ENCODE results near the gene FLNB. TPM values are rescaled to one million over a fixed set of nuclear protein-coding genes. Genes with fewer than 3 reads are reported as not detected.
A peak's percentile ranks its signal among the peaks of the same experiment; 100 is the strongest.

FLNB gene
- total RNA-seq, 1 experiment from 2014 or later = 309 TPM

DNA sequence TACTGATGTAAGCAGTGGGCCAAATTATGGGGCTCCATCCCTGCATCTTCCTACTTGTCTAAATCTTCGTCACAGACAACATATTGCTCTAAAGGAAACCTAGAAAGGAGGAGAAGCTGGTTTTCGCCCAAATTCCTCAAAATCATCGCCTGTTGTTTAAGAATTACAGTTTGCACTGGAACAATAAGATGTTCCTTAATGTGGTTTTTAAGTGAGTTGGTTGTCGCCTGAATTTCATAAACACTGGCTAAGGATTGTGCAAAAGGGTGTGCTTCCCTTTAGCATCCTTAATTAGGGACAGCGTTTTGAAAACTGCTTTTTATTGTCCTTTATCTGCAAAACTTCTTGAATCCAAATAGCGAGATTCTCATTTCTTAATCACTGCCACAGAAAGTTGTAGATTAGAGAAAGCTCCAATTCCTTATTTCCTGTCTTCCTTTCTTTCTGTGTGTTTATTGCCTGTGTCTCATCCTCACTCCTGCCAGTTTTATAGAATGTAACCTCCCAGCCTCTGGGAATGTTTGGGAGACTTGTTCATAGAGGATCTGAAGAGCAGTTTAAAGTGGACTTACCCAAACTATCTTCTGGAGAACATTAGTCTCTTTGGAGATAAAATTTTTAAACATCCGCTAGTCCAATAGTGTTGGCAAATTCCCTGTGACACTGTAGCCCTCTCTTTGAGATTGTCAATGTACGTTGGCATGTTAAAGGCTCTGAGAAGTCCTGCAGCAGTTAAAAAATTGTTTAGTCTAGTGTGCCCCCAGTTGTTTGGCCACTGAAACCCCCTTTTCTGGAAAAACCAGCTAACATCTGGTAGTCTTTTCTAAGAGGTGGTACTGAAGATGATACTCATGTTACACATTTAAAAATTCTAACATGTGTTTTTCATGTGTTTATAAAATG, 50.4 kb downstream of the FLNB start:
- no peaks in the 10 kb centered on the region for H3K36me3 ChIP-seq (ENCODE audit: control insufficient read depth, insufficient read depth, low read length)
- intact Hi-C loops (cut with micrococcal nuclease; ENCODE audit: unreplicated experiment) = no loop called here
- POLR2A ChIA-PET = interaction anchor here (0.6 kb wide), 1 partner anchor 17 kb away, joined by 5 read pairs; no protein-coding TSS in a partner anchor
- ATAC-seq (no peak), DNase-seq (ENCODE audit: low read depth, low spot score) (no peak)
- CTCF ChIA-PET = no interaction called here
- H3K4me1 ChIP-seq (ENCODE audit: control insufficient read depth, insufficient read depth, low read length) = peaks cover 73% of the 10 kb centered on the region
- in situ Hi-C loops (cut with HindIII; ENCODE audit: low pct_unique_long_range_greater_than_20kb, low sequenced_read_pairs) = no loop called here
- no peaks in the 10 kb centered on the region for H3K9me3 ChIP-seq (ENCODE audit: control insufficient read depth, insufficient read depth, low read depth, low read length)
- H3K4me3 ChIP-seq (ENCODE audit: low read depth in 2 of 2, low read length in 2 of 2) = no peak overlapping the region; a peak in 1 of 4 replicates
- H3K27me3 ChIP-seq (ENCODE audit: control insufficient read depth, insufficient read depth, low read length) = no peaks in the 10 kb centered on the region
- TF ChIP-seq, protein P1, sequence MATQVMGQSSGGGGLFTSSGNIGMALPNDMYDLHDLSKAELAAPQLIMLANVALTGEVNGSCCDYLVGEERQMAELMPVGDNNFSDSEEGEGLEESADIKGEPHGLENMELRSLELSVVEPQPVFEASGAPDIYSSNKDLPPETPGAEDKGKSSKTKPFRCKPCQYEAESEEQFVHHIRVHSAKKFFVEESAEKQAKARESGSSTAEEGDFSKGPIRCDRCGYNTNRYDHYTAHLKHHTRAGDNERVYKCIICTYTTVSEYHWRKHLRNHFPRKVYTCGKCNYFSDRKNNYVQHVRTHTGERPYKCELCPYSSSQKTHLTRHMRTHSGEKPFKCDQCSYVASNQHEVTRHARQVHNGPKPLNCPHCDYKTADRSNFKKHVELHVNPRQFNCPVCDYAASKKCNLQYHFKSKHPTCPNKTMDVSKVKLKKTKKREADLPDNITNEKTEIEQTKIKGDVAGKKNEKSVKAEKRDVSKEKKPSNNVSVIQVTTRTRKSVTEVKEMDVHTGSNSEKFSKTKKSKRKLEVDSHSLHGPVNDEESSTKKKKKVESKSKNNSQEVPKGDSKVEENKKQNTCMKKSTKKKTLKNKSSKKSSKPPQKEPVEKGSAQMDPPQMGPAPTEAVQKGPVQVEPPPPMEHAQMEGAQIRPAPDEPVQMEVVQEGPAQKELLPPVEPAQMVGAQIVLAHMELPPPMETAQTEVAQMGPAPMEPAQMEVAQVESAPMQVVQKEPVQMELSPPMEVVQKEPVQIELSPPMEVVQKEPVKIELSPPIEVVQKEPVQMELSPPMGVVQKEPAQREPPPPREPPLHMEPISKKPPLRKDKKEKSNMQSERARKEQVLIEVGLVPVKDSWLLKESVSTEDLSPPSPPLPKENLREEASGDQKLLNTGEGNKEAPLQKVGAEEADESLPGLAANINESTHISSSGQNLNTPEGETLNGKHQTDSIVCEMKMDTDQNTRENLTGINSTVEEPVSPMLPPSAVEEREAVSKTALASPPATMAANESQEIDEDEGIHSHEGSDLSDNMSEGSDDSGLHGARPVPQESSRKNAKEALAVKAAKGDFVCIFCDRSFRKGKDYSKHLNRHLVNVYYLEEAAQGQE (IDR thresholded peaks at IDR 0.05; ENCODE audit: insufficient read depth in 1 of 2, low read depth in 2 of 2, low read length in 1 of 2) = no peak
- TF ChIP-seq POLR2AphosphoS5 (IDR thresholded peaks at IDR 0.05; ENCODE audit: low read depth, low read length) (no peak), TCF7L2 (IDR thresholded peaks at IDR 0.05; ENCODE audit: low read depth, low read length) (no peak), SIN3A (IDR thresholded peaks at IDR 0.05; ENCODE audit: borderline replicate concordance, insufficient read depth, low read depth, low read length) (no peak)
- TF ChIP-seq, protein P2, sequence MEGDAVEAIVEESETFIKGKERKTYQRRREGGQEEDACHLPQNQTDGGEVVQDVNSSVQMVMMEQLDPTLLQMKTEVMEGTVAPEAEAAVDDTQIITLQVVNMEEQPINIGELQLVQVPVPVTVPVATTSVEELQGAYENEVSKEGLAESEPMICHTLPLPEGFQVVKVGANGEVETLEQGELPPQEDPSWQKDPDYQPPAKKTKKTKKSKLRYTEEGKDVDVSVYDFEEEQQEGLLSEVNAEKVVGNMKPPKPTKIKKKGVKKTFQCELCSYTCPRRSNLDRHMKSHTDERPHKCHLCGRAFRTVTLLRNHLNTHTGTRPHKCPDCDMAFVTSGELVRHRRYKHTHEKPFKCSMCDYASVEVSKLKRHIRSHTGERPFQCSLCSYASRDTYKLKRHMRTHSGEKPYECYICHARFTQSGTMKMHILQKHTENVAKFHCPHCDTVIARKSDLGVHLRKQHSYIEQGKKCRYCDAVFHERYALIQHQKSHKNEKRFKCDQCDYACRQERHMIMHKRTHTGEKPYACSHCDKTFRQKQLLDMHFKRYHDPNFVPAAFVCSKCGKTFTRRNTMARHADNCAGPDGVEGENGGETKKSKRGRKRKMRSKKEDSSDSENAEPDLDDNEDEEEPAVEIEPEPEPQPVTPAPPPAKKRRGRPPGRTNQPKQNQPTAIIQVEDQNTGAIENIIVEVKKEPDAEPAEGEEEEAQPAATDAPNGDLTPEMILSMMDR (IDR thresholded peaks at IDR 0.05) = no peak
- no TSS peak for BruUV-seq (replicated peaks)
- peak overlapping the region; percentile 92 for H3K27ac ChIP-seq (ENCODE audit: low read length)

DNA sequence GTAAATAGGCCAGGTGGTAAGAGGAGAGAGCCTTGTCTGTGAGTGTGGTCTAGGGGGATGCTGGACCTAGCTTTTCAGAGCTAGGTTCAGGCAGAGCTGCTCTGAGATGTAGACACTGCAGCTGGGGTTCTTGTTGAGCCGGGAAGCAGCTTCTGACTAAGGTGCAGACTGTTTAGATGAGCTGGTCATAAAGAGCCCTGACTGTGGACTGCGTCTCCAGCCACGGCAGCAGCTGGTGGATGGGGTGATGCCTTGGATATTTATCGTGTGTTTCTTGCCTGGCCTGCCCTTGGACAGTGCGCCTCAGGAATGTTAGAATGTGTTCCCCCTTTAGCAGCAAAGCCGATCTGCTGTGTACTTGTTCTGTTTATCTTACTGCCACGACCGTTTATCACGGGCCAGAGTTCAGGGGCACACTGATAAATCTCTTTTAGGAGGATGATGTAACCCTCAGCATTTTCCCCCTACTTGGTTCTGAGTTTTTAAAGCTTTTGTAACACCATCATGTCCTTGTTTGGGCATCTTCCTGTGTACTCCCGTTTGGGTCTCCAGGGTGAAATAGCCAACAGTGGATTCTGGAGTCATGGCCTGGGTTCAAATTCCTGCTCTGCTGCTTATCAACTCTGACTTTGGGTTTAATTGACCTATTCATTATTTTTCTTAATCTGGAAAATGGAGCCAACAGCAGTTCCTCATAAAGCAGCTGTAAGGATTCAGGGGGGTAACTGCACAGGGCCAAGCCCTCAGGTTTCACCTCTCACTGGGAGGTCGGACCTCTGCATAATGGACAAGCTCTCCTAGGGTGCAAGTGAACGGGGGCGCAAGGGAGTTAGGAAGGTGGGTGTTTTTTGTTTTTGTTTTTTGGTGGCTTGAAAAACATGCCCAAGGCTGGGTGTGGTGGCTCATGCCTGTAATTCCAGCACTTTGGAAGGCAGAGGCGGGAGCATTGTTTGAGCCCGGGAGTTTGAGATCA, 51.4 kb downstream of the FLNB start:
- peak overlapping the region; percentile 92 for H3K27ac ChIP-seq (ENCODE audit: low read length)
- ChIA-PET POLR2A (interaction anchor here (0.6 kb wide), 1 partner anchor 27 kb away, joined by 5 read pairs; no protein-coding TSS in a partner anchor), CTCF (interaction anchor here (0.7 kb wide), 1 partner anchor 93 kb away, joined by 4 read pairs; no protein-coding TSS in a partner anchor)
- in situ Hi-C loops (cut with HindIII; ENCODE audit: low pct_unique_long_range_greater_than_20kb, low sequenced_read_pairs) = no loop called here
- ATAC-seq (peak; percentile 73), DNase-seq (ENCODE audit: low read depth, low spot score) (no peak)
- no peaks in the 10 kb centered on the region for H3K36me3 ChIP-seq (ENCODE audit: control insufficient read depth, insufficient read depth, low read length)
- H3K27me3 ChIP-seq (ENCODE audit: control insufficient read depth, insufficient read depth, low read length) = no peaks in the 10 kb centered on the region
- intact Hi-C loops (cut with micrococcal nuclease; ENCODE audit: unreplicated experiment) = no loop called here
- H3K4me1 ChIP-seq (ENCODE audit: control insufficient read depth, insufficient read depth, low read length) = peaks cover 74% of the 10 kb centered on the region
- TF ChIP-seq, protein P2 (IDR thresholded peaks at IDR 0.05) = no peak
- TF ChIP-seq POLR2AphosphoS5 (IDR thresholded peaks at IDR 0.05; ENCODE audit: low read depth, low read length) = no peak
- TF ChIP-seq, protein P1 (IDR thresholded peaks at IDR 0.05; ENCODE audit: insufficient read depth in 1 of 2, low read depth in 2 of 2, low read length in 1 of 2) = no peak
- no peak for TF ChIP-seq SIN3A (IDR thresholded peaks at IDR 0.05; ENCODE audit: borderline replicate concordance, insufficient read depth, low read depth, low read length)
- TF ChIP-seq TCF7L2 (IDR thresholded peaks at IDR 0.05; ENCODE audit: low read depth, low read length) = no peak
- peak overlapping the region in 1 of 2 experiments; percentile 25; a peak in 2 of 4 replicates for H3K4me3 ChIP-seq (ENCODE audit: low read depth in 2 of 2, low read length in 2 of 2)
- BruUV-seq (replicated peaks) = no TSS peak
- no peaks in the 10 kb centered on the region for H3K9me3 ChIP-seq (ENCODE audit: control insufficient read depth, insufficient read depth, low read depth, low read length)

Data from Panc1 (cell line).